Fibroblast of pulmonary artery (primary cell): ENCODE results near the gene DUSP15.

ENCODE experiments used
- DNase-seq: peaks from one replicate; pipeline ENCODE4 v3.0.0-alpha.2; 2010; ENCODE audit warnings: low read depth
- H3K4me3 ChIP-seq: replicated peaks from 2 replicates; pipeline ENCODE4 v1.5.1; 2011; ENCODE audit warnings: low read depth, mild to moderate bottlenecking, control low read depth, low read length, moderate library complexity
- TF ChIP-seq, protein P1 (sequence below): IDR thresholded peaks from 2 replicates; pipeline ENCODE4 v1.5.1; 2011; ENCODE audit warnings: mild to moderate bottlenecking, control low read depth, low read length, inconsistent platforms; ENCODE audit errors: missing control alignments

DUSP15 gene

DNA sequence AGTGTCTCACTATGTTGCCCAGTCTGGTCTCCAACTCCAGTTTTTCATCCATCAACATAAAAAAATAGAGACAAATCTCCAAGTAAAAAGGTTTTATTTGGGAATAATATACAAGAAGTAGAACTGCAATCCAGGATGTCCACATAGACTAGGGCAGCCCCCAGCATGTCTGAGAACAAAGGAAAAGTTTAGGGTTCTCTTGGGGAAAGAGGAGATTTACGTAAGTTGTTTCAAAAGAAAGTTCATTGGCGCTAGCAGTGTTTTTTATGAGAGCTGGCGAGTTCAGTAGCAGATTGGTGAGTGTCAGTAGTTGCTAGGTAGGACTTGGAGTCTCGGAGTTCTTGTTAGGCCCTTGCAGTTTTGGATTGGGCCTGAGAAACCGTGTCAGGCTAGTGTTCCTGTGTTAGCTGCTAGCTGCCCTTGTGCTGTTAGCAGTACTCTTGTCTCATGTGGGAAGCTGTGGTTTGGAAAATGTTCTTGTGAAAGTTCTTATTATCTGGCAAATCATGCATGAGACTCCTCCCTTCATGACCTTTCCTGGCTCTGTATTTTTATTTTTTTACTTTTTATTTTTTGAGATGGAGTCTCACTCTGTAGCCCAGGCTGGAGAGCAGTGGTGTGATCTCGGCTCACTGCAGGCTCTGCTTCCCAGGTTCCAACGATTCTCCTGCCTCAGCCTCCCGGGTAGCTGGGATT lies 24.8 kb upstream of the DUSP15 start:
- no peak overlapping the region for H3K4me3 ChIP-seq
- peak; percentile 64 for DNase-seq
- TF ChIP-seq, protein P1, sequence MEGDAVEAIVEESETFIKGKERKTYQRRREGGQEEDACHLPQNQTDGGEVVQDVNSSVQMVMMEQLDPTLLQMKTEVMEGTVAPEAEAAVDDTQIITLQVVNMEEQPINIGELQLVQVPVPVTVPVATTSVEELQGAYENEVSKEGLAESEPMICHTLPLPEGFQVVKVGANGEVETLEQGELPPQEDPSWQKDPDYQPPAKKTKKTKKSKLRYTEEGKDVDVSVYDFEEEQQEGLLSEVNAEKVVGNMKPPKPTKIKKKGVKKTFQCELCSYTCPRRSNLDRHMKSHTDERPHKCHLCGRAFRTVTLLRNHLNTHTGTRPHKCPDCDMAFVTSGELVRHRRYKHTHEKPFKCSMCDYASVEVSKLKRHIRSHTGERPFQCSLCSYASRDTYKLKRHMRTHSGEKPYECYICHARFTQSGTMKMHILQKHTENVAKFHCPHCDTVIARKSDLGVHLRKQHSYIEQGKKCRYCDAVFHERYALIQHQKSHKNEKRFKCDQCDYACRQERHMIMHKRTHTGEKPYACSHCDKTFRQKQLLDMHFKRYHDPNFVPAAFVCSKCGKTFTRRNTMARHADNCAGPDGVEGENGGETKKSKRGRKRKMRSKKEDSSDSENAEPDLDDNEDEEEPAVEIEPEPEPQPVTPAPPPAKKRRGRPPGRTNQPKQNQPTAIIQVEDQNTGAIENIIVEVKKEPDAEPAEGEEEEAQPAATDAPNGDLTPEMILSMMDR, result no peak

DNA sequence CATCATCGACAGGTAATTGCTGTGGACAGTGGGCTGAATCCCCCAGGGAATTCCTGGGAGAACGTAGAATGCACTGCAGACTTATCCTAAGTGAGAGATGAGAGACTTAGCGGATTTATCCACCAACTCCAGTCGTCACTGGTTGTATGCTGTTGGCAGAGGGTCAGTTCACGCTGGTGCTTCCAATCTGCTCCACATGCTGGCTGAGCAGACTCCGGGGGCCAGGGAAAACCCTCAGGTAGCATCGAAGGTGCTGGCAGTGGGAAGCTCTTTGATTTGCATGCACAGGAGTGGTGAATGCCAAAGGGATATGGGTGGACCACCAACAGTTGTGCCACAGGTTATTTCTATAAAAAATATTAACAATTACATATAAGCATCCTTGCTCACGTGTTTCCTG lies 20.3 kb upstream of the DUSP15 start:
- H3K4me3 ChIP-seq, result no peak overlapping the region
- DNase-seq, result no peak
- TF ChIP-seq, protein P1, result no peak

GRCh38 chr20:31883829-31884228 lies 13.5 kb upstream of the DUSP15 start:
- H3K4me3 ChIP-seq, result no peak overlapping the region
- TF ChIP-seq, protein P1, result no peak
- DNase-seq, result no peak

GRCh38 chr20:31881945-31882344 lies 11.6 kb upstream of the DUSP15 start:
- DNase-seq, result no peak
- TF ChIP-seq, protein P1, result no peak
- H3K4me3 ChIP-seq, result no peak overlapping the region

DNA sequence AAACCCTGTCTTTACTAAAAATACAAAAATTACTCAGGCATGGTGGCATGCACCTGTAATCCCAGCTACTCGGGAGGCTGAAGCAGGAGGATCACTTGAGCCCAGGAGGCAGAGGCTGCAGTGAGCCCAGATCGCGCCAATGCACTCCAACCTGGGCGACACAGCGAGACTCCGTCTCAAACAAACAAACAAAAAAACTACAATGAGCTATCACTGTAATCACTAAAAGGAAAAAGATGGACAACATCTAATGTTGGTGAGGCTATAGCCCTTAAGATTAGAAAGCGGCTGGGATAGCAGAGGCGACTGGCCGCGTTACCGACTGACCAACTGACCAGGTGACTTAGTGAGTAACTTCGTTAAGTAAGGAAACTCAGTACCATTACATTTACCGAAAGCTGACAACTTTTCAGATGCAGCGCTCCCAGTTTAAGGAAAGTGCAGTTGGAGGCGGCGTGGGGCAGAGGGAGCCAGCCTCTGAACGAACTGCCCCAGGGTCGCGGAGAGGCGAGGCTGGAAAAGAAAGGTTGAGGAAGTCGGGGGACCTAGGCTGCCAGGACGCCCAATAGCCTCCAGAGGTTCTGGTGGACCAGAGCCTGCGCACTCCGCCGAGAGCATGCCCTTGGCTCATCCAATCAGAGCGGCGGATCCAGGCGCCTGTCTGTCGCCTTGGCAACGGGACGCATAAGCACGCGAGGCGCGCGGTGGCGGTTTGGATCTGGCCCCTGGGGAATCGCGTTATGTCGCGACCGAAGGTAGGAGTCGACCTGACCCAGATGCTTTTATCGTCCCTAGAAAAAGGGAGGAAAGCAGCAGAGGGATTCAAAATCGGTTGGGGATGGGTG lies 9.0 kb upstream of the DUSP15 start:
- TF ChIP-seq, protein P1, result no peak
- peak; percentile 96 for DNase-seq

DNA sequence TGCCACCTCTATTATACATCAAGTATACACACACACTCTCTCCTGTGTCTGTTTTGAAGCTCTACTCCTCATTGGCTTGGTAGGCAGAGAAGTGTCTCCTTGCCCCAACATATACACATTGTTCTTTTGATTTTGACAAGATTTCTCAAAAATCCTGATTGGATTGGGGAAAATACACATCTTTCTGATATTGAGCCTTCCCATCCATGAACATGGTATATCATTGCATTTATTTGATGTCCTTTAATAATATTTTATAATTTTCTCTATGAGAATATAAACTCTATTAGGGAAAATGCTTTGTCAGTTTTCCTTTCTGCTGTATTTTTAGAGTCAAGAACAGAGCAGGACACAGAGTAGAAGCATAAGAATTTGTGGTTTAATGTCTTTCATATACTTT lies 7.4 kb upstream of the DUSP15 start:
- TF ChIP-seq, protein P1, result no peak
- no peak overlapping the region for H3K4me3 ChIP-seq
- DNase-seq, result no peak

More for the DNA sequence above, 9.0 kb upstream of the DUSP15 start:
- peak overlapping the region; percentile 73 for H3K4me3 ChIP-seq
